HepG2 (cell line): ENCODE data around the gene XKR7. TPM values are rescaled to one million over a fixed set of nuclear protein-coding genes. Genes with fewer than 3 reads are reported as not detected.
A peak's percentile ranks its signal among the peaks of the same experiment; 100 is the strongest.

Experiments used
- AGO2 ChIP-seq: fragments of 200-400 bp; formaldehyde crosslinking; optimal IDR thresholded peaks from 2 replicates; pipeline ENCODE3; 2017; ENCODE audit warnings: mild to moderate bottlenecking, low read depth, low read length, moderate library complexity
- ARHGAP35 ChIP-seq: sonication (generic); formaldehyde crosslinking; IDR thresholded peaks from 2 replicates; pipeline ENCODE4 v1.9.0; 2022; ENCODE audit warnings: mild to moderate bottlenecking, inconsistent platforms, moderate library complexity, missing genetic modification reagents, borderline replicate concordance
- ATAD3A ChIP-seq: sonication (generic); formaldehyde crosslinking; IDR thresholded peaks from 2 replicates; pipeline ENCODE4 v1.4.0; 2020; ENCODE audit warnings: missing genetic modification reagents
- FOXA3 ChIP-seq: IDR thresholded peaks from 2 replicates; pipeline ENCODE4 v1.6.1; 2016; ENCODE audit warnings: missing genetic modification reagents, missing compliant biosample characterization
- HNRNPUL1 ChIP-seq: fragments of 200-400 bp; formaldehyde crosslinking; IDR thresholded peaks from 2 replicates; pipeline ENCODE4 v1.6.1; 2017; ENCODE audit warnings: low read depth, mild to moderate bottlenecking, low read length, moderate library complexity
- KDM5B ChIP-seq: sonication (generic); formaldehyde crosslinking; IDR thresholded peaks from 2 replicates; pipeline ENCODE4 v1.4.0; 2020; ENCODE audit warnings: missing genetic modification reagents, mild to moderate bottlenecking, borderline replicate concordance
- KLF12 ChIP-seq: sonication (generic); formaldehyde crosslinking; IDR thresholded peaks from 2 replicates; pipeline ENCODE4 v1.4.0; 2020; ENCODE audit warnings: missing genetic modification reagents, borderline replicate concordance
- PHF20 ChIP-seq: sonication (generic); formaldehyde crosslinking; IDR thresholded peaks from 2 replicates; pipeline ENCODE4 v1.5.0; 2020; ENCODE audit warnings: mild to moderate bottlenecking, missing genetic modification reagents
- RBAK ChIP-seq: sonication (generic); formaldehyde crosslinking; IDR thresholded peaks from 2 replicates; pipeline ENCODE4 v1.5.1; 2020; ENCODE audit warnings: mild to moderate bottlenecking, missing genetic modification reagents
- SP1 ChIP-seq, 2 experiments: fragments of 450-650 bp in 1 of 2; sonication (generic) in 1 of 2; formaldehyde crosslinking in 1 of 2; IDR thresholded peaks; 2 replicates each; pipeline versions ENCODE4 v1.4.0 to v1.6.1; 2016 to 2020; ENCODE audit warnings: missing genetic modification reagents in 1 of 2
- SRY ChIP-seq: sonication (generic); formaldehyde crosslinking; IDR thresholded peaks from 2 replicates; pipeline ENCODE4 v1.8.0; 2022; ENCODE audit warnings: mild to moderate bottlenecking, missing genetic modification reagents
- TBX2 ChIP-seq: sonication (generic); formaldehyde crosslinking; IDR thresholded peaks from 2 replicates; pipeline ENCODE4 v1.5.0; 2020; ENCODE audit warnings: missing genetic modification reagents, mild to moderate bottlenecking, borderline replicate concordance
- ZBTB3 ChIP-seq: sonication (generic); formaldehyde crosslinking; IDR thresholded peaks from 2 replicates; pipeline ENCODE4 v1.4.0; 2020; ENCODE audit warnings: low read depth, mild to moderate bottlenecking, moderate library complexity, missing genetic modification reagents, borderline replicate concordance
- ZC3H4 ChIP-seq: sonication (generic); formaldehyde crosslinking; IDR thresholded peaks from 2 replicates; pipeline ENCODE4 v1.4.0; 2020; ENCODE audit warnings: missing genetic modification reagents, borderline replicate concordance
- ZNF451 ChIP-seq: sonication (generic); formaldehyde crosslinking; IDR thresholded peaks from 2 replicates; pipeline ENCODE4 v1.5.0; 2020; ENCODE audit warnings: mild to moderate bottlenecking, missing genetic modification reagents
- ZNF572 ChIP-seq: sonication (generic); formaldehyde crosslinking; IDR thresholded peaks from 2 replicates; pipeline ENCODE4 v1.5.1; 2020; ENCODE audit warnings: mild to moderate bottlenecking, missing genetic modification reagents
- ZNF605 ChIP-seq: sonication (generic); formaldehyde crosslinking; IDR thresholded peaks from 2 replicates; pipeline ENCODE4 v1.8.0; 2022; ENCODE audit warnings: mild to moderate bottlenecking, missing genetic modification reagents
- ZNF629 ChIP-seq: sonication (generic); formaldehyde crosslinking; conservative IDR thresholded peaks from 2 replicates; pipeline ENCODE4 v1.5.0; 2020; ENCODE audit warnings: missing genetic modification reagents
- ZNF780A ChIP-seq: sonication (generic); formaldehyde crosslinking; IDR thresholded peaks from 2 replicates; pipeline ENCODE4 v1.8.0; 2022; ENCODE audit warnings: mild to moderate bottlenecking, missing genetic modification reagents, moderate library complexity
- polyA plus RNA-seq, 8 experiments: library from polyadenylated mRNA; depleted of rRNA in 3 of 8; stranded (reverse) in 7 of 8; unstranded in 1 of 8; fragments of >200 nt; fragmentation: Illumina TruSeq in 4 of 8; extraction: Trizol in 4 of 8; gene quantifications; 2 replicates each; pipeline versions ENCODE4 v1.2.1 to v1.2.3, GENCODE V29; 2011 to 2016; ENCODE audit warnings: low read depth in 4 of 8, missing spikeins in 1 of 8, mixed read lengths in 1 of 8; ENCODE audit not compliant: insufficient read depth in 1 of 8
- total RNA-seq, 5 experiments: library from RNA; depleted of rRNA; stranded (reverse); fragments of >200 nt; fragmentation: Illumina TruSeq; extraction: Trizol; gene quantifications; 2 replicates each; pipeline ENCODE4 v1.2.3, GENCODE V29; 2016; ENCODE audit warnings: low read depth in 1 of 5
- TF ChIP-seq, protein P1 (sequence below): sonication (generic); formaldehyde crosslinking; IDR thresholded peaks from 2 replicates; pipeline ENCODE4 v1.4.0; 2020; ENCODE audit warnings: missing genetic modification reagents, borderline replicate concordance
- TF ChIP-seq, protein P2 (sequence below): IDR thresholded peaks from 2 replicates; pipeline ENCODE4 v1.6.1; 2016; ENCODE audit warnings: missing compliant biosample characterization, missing genetic modification reagents, borderline replicate concordance

The XKR7 gene
- total and polyA plus RNA-seq, 2 of the 13 experiments (the other 11 are each of a cell fraction or from before 2014, with no cell fraction given) = not detected

DNA sequence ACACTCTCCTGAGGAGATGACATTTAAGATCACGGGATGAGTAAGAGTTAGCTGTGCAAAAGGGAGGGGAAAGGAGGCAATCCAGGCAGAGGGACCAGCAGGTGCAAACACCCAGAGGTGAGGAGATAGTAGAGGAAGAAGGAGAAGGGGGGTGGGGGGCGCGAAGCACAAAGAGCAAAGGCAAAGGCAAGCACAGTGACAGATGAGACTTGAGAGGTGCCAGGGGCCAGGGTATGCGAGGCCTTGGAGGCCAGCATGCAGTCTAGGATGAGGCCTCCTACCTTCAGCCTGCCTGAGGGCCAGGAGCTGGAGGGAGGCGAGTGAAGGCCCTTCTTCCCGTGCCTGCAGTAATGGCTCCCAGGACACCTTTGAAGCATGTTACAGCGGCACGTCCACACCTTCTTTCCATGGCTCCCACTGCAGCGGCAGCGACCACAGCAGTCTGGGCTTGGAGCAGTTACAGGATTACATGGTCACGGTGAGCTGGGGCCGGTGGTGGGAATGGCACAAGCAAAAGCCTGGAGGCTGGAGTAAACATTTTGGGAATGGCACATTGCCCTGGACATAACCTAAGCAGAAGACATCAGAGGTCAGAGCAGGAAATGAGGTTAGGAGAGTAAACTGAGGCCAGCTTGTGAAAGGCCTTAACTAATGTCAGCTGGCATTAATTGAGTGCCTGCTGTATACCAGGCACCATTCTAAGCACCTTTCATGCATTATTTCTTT lies 60.9 kb downstream of the XKR7 start (continued):
- TF ChIP-seq KDM5B (CRISPR knock-in tag) (peak; percentile 77; the same call in 1 of the 2 replicates), SP1 (IDR thresholded peaks at IDR 0.05) (no peak), SP1 (CRISPR knock-in tag; IDR thresholded peaks at IDR 0.05) (peak; percentile 36; the same call in 1 of the 2 replicates), ZNF780A (CRISPR knock-in tag) (no peak), ARHGAP35 (CRISPR knock-in tag) (peak; percentile 87; the same call in 1 of the 2 replicates), ATAD3A (CRISPR knock-in tag) (no peak; the same call in 1 of the 2 replicates), SRY (CRISPR knock-in tag) (no peak), KLF12 (CRISPR knock-in tag) (no peak), FOXA3 (CRISPR knock-in tag) (peak; percentile 39; the same call in 1 of the 2 replicates), ZBTB3 (CRISPR knock-in tag) (no peak), ZNF605 (CRISPR knock-in tag) (0 out of 2 replicates have a peak, but pooled peaks have one; percentile 45), TBX2 (CRISPR knock-in tag) (peak; percentile 57; the same call in 1 of the 2 replicates), ZNF572 (0 out of 2 replicates have a peak, but pooled peaks have one; percentile 20), RBAK (CRISPR knock-in tag) (no peak), ZNF629 (CRISPR knock-in tag) (no peak), ZC3H4 (CRISPR knock-in tag) (peak; percentile 33; the same call in 1 of the 2 replicates), ZNF451 (no peak), AGO2 (no peak), HNRNPUL1 (no peak), PHF20 (CRISPR knock-in tag) (peak; percentile 44)
- TF ChIP-seq, protein P1, sequence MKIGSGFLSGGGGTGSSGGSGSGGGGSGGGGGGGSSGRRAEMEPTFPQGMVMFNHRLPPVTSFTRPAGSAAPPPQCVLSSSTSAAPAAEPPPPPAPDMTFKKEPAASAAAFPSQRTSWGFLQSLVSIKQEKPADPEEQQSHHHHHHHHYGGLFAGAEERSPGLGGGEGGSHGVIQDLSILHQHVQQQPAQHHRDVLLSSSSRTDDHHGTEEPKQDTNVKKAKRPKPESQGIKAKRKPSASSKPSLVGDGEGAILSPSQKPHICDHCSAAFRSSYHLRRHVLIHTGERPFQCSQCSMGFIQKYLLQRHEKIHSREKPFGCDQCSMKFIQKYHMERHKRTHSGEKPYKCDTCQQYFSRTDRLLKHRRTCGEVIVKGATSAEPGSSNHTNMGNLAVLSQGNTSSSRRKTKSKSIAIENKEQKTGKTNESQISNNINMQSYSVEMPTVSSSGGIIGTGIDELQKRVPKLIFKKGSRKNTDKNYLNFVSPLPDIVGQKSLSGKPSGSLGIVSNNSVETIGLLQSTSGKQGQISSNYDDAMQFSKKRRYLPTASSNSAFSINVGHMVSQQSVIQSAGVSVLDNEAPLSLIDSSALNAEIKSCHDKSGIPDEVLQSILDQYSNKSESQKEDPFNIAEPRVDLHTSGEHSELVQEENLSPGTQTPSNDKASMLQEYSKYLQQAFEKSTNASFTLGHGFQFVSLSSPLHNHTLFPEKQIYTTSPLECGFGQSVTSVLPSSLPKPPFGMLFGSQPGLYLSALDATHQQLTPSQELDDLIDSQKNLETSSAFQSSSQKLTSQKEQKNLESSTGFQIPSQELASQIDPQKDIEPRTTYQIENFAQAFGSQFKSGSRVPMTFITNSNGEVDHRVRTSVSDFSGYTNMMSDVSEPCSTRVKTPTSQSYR (CRISPR knock-in tag) = no peak
- TF ChIP-seq, protein P2, sequence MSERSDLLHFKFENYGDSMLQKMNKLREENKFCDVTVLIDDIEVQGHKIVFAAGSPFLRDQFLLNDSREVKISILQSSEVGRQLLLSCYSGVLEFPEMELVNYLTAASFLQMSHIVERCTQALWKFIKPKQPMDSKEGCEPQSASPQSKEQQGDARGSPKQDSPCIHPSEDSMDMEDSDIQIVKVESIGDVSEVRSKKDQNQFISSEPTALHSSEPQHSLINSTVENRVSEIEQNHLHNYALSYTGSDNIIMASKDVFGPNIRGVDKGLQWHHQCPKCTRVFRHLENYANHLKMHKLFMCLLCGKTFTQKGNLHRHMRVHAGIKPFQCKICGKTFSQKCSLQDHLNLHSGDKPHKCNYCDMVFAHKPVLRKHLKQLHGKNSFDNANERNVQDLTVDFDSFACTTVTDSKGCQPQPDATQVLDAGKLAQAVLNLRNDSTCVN (CRISPR knock-in tag) = peak; percentile 68
